Psoas muscle (tissue), 8 donors: Measurements from ENCODE around the gene SLIT3. TPM values are rescaled to one million over a fixed set of nuclear protein-coding genes. Genes with fewer than 3 reads are reported as not detected.

Source experiments
- ATAC-seq, 4 donors: fragments of 200-7000 bp; cut with Tn5 transposase; one replicate each; pipeline ENCODE4 v1.9.1; 2020; ENCODE audit warnings: moderate library complexity in 3 of 4, mild to moderate bottlenecking in 2 of 4
- DNase-seq, 2 donors: peaks; one replicate each; pipeline ENCODE4 v3.0.0-alpha.2; 2020
- H3K27ac ChIP-seq: fragments of 200-600 bp; one replicate; pipeline ENCODE4 v1.8.0; 2022
- H3K27me3 ChIP-seq, 3 donors: fragments of 200-600 bp in 1 of 3; one replicate each; pipeline versions ENCODE4 v1.6.1 to v1.8.0; 2013 to 2022; ENCODE audit warnings: low read length in 2 of 3, mild to moderate bottlenecking in 2 of 3, moderate library complexity in 1 of 3; ENCODE audit not compliant: insufficient read depth in 3 of 3
- H3K36me3 ChIP-seq, 2 donors: fragments of 200-600 bp in 1 of 2; one replicate each; pipeline versions ENCODE4 v1.6.1 to v1.8.0; 2013 to 2022; ENCODE audit warnings: low read depth in 1 of 2, mild to moderate bottlenecking in 1 of 2, moderate library complexity in 1 of 2; ENCODE audit not compliant: insufficient read depth in 1 of 2
- H3K4me1 ChIP-seq: fragments of 200-600 bp; one replicate; pipeline ENCODE4 v1.8.0; 2022
- H3K4me3 ChIP-seq: fragments of 200-600 bp; one replicate; pipeline ENCODE4 v1.8.0; 2022; ENCODE audit warnings: mild to moderate bottlenecking
- H3K9me3 ChIP-seq: fragments of 200-600 bp; one replicate; pipeline ENCODE4 v1.8.0; 2022
- WGBS, 3 donors: extraction: QIAGEN DNeasy Blood & Tissue Kit; methylation state at CpG; one replicate each; pipeline versions ENCODE4 v1.1.6 to v1.1.7; 2013; 5-methylcytosine and 5-hydroxymethylcytosine counted together
- intact Hi-C, 2 donors: fragments of 100-400 bp; cut with DNase I; formaldehyde crosslinking; loops; one replicate each; pipeline versions ENCODE4 v1.11.0 to v1.14.2; 2022
- polyA plus RNA-seq, 3 donors: library from polyadenylated mRNA; stranded (reverse); fragments of 200-250 nt; gene quantifications; one replicate each; pipeline ENCODE4 v1.2.3, GENCODE V29; 2013
- total RNA-seq, 4 donors: library from RNA; stranded (reverse); fragmentation: NEBNext Ultra II Directional in 2 of 4; extraction: Animal tissue kit (Norgen Biotek cat#: 25700) in 2 of 4; gene quantifications; one replicate each; pipeline versions ENCODE4 v1.2.1 to v1.2.4, GENCODE V29; 2021 to 2023
- TF ChIP-seq, protein P1 (sequence below): fragments of 200-600 bp; IDR thresholded peaks from one replicate; pipeline ENCODE4 v1.8.0; 2022; ENCODE audit warnings: antibody characterized with exemption
- donor health status: healthy with polysubstance abuse.
- donor health status: DM: no; HTN: no; CAD: no; lungs with moderate emphysema.
- donor health status: Bipolar disorder and iron deficiency.
- donor health status: healthy.
- donor health status: DM: yes; HTN: yes; CAD: no.
- donor health status: DM: no; HTN: no; CAD: no.
- donor health status: DM: no; HTN: no; CAD: no.
- donor health status: DM: yes; HTN: yes; CAD: no.

Gene SLIT3
- total and polyA plus RNA-seq, 7 donors, result 0.81 to 5.9 (median 2.1) TPM

DNA sequence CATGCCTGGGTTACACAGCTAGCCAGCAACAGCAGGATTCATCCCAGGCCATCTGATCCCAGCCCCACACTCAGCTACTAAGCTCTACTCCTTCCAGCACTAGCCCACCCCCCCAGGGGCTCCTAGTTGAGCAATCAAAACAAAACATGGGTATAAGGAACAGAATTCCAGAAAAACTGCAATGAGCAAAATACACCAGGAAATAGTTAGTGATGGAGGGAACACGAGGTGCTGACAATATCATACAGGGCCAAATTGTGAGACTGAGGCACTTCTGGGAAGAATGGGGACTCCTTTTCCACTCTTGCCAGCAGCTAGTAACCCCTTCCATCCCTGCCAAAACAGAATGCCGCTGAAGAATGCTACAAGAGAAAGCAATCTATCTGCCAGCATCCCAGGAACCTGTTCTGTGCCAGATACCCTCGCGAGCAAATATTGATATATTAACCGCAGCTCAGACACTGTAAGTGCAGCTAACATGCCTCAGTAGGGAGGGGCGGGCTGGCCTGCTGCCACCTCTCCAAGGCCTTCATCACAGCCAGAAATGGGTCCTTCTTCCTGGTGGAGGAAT is 161.4 kb downstream of the SLIT3 start:
- DNase-seq, result no peak
- H3K36me3 ChIP-seq, result no peaks in the 10 kb centered on the region
- ATAC-seq, result no peak

DNA sequence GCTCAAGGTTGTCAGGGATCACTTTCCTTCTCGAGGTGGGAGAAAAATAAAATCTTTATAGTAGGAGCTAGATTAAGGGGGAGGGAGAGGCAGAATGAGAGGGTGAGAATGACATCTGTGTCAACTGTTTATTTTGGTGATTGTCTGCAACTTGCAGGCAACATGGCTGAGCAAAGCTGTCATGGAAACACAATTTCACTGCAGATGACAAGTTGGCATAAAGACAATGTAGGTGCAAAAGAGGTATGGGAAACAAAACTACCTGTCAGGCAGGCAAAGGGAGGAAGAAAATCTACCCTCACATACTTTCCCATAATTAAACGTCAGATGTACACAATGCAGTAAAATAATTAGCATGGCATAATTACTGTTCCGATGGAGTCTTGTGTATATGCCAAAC is 167.4 kb downstream of the SLIT3 start:
- TF ChIP-seq, protein P1, sequence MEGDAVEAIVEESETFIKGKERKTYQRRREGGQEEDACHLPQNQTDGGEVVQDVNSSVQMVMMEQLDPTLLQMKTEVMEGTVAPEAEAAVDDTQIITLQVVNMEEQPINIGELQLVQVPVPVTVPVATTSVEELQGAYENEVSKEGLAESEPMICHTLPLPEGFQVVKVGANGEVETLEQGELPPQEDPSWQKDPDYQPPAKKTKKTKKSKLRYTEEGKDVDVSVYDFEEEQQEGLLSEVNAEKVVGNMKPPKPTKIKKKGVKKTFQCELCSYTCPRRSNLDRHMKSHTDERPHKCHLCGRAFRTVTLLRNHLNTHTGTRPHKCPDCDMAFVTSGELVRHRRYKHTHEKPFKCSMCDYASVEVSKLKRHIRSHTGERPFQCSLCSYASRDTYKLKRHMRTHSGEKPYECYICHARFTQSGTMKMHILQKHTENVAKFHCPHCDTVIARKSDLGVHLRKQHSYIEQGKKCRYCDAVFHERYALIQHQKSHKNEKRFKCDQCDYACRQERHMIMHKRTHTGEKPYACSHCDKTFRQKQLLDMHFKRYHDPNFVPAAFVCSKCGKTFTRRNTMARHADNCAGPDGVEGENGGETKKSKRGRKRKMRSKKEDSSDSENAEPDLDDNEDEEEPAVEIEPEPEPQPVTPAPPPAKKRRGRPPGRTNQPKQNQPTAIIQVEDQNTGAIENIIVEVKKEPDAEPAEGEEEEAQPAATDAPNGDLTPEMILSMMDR, result no peak
- Histone ChIP-seq H3K27ac (no peak overlapping the region), H3K36me3 (no peaks in the 10 kb centered on the region), H3K27me3 (no peaks in the 10 kb centered on the region), H3K4me1 (no peaks in the 10 kb centered on the region), H3K4me3 (no peak overlapping the region), H3K9me3 (no peaks in the 10 kb centered on the region)
- intact Hi-C loops, result no loop called here
- WGBS, 3 donors, result 63 to 74% (median 71%) methylated on average over 3 of the region's 3 CpGs
- DNase-seq (no peak), ATAC-seq (no peak)

More for the DNA sequence above, 161.4 kb downstream of the SLIT3 start:
- no peak overlapping the region for H3K4me3 ChIP-seq
- H3K9me3 ChIP-seq, result no peaks in the 10 kb centered on the region
- WGBS, 3 donors, result 52 to 58% (median 53%) methylated on average over 6 of the region's 6 CpGs
- intact Hi-C loops, result no loop called here
- no peaks in the 10 kb centered on the region for H3K4me1 ChIP-seq
- no peak overlapping the region for H3K27ac ChIP-seq
- TF ChIP-seq, protein P1, result no peak
- no peaks in the 10 kb centered on the region for H3K27me3 ChIP-seq

DNA sequence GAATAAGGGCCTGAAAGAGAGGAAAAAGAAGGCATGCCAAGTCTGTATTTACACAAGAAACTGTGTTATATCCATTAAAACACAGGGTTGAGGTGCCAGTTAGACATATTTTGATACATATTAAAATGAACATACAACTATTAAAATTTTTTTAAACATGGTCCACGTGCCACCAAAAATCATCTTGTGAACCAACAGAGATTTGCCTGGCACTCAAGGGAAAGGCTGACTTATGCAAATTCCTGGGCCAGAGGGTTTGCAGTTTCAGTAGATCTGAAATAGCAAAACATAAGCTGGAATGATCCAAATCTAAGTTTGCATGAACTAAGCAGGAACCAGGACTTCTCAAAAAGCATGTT is 168.7 kb downstream of the SLIT3 start:
- 30 to 56% (median 35%) methylated on average over 1 of the region's 1 CpG for WGBS, 3 donors
- DNase-seq, result no peak
- Histone ChIP-seq H3K27me3 (no peaks in the 10 kb centered on the region), H3K36me3 (no peaks in the 10 kb centered on the region), H3K4me3 (no peak overlapping the region), H3K27ac (no peak overlapping the region), H3K9me3 (no peaks in the 10 kb centered on the region), H3K4me1 (no peaks in the 10 kb centered on the region)
- TF ChIP-seq, protein P1, result no peak
- ATAC-seq, result no peak
- intact Hi-C loops, result no loop called here

DNA sequence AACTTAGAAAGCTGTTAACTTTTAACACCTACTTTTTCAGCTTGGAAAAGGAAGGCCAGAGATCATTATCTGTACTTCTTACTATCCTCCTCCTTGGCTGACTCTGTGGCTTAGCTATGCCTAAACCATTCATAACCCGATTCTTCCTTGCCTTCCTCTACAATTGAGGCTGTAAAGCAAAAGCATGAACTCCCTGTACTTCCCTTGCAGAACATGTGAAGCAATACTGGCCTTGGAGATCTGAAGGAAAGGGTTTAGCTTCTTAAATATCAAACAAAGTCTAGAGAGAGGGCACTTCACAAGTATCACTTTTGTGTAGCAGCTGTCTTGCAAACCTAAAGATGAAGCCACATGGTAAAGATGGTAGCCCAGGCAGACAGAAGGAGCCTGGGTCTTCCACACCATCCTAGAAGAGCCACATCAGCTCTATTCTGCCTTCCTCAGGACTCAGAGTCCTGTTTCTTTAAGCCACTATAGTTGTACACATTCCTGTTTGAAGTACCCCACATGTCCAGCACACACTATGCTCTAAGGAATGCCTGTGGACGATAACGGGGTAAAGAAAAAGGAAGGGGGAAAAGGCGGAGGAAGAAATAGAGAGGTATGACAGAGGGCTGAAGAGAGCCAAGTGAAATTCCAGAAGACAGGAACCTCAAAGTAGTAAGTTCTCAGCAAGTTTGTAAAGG is 169.2 kb downstream of the SLIT3 start:
- Histone ChIP-seq H3K36me3 (no peaks in the 10 kb centered on the region), H3K27me3 (no peaks in the 10 kb centered on the region), H3K4me3 (no peak overlapping the region), H3K4me1 (no peaks in the 10 kb centered on the region), H3K9me3 (no peaks in the 10 kb centered on the region), H3K27ac (no peak overlapping the region)
- intact Hi-C loops, result no loop called here
- no peak for DNase-seq
- WGBS, 3 donors, result 42 to 48% (median 43%) methylated on average over 4 of the region's 4 CpGs
- TF ChIP-seq, protein P1, result no peak
- no peak for ATAC-seq

DNA sequence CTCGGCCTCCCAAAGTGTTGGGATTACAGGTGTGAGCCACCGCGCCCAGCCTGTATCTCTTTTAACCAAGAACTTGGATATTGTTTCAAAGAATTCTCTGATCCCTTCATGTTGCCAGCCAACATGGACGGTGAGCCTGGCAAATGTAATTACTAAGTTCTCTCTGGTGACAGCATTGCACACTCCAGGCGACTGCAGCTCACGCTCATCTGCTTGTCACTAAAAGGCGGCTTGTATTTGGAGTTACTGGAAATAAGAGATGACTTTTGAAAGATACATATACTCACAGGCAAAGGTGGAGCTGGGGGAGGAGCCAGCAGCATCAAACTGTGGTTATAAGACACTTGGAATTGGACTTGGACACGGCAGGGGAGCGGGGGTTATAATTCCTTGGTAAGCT is 172.3 kb downstream of the SLIT3 start:
- Histone ChIP-seq H3K27ac (no peak overlapping the region), H3K4me3 (no peak overlapping the region), H3K4me1 (no peaks in the 10 kb centered on the region), H3K36me3 (no peaks in the 10 kb centered on the region), H3K9me3 (no peaks in the 10 kb centered on the region), H3K27me3 (no peaks in the 10 kb centered on the region)
- no peak for ATAC-seq
- intact Hi-C loops, result no loop called here
- no peak for DNase-seq
- 65 to 83% (median 80%) methylated on average over 9 of the region's 9 CpGs for WGBS, 3 donors
- TF ChIP-seq, protein P1, result no peak
